ENCODE measurements around the gene PRR22.
"Not testable (repeated sequence)": the region's sequence is repeated elsewhere in the genome, so short reads cannot be mapped to it uniquely, and the experiment has no call there.

PRR22 gene

DNA sequence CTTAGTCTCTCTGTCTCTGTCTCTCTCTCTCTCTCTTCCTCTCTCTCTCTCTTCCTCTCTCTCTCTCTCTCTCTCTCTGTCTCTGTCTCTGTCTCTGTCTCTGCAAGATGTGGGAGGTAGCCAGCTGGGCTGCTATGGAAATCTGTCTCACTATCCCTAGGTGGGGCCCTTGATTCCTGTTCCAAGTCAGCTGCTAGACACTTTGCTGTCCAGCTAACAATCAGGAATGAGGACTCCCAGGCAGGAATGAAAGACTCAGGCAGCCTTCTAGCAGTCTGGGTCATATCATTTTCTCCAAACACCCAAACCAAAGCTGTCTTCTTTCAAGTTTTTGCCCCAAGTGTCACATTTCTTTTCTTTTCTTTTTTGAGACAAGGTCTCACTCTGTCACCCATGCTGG lies 40.9 kb downstream of the PRR22 start:
- no peak for DNase-seq

DNA sequence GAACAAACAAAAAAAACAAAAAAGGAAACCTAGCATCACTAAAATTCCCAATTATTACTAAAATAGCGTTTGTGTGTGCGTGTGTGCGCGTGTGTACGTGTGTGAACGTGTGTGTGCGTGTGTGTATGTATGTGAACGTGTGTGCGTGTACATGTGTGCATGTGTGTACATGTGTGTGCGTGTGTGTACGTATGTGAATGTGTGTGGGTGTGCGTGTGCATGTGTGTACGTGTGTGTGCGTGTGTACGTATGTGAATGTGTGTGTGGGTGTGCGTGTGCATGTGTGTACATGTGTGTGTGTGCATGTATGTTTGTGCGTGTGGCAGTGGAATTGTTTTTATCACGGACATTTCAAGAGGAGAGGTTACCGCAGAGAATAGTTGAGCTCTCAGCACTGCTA lies 42.5 kb downstream of the PRR22 start:
- DNase-seq = no peak

- no peak for DNase-seq
Observed at GRCh38 chr19:5738423-5738822, 46.1 kb downstream of the PRR22 start.

DNA sequence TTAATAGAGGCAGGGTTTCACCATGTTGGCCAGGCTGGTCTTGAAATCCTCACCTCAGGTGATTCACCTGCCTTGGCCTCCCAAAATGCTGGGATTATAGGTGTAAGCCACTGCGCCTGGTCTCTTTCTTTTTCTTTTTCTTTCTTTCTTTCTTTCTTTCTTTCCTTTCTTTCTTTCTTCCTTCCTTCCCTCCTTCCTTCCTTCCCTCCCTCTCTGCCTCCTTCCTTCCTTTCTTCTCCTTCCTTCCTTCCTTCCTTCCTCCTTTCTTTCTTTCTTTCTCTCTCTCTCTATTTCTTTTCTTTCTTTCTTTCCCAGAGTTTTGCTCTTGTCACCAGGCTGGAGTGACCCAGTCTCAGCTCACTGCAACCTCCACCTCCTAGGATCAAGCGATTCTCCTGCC lies 51.4 kb downstream of the PRR22 start:
- not testable (repeated sequence) for DNase-seq
